GM19239 (cell line): ENCODE measurements around the gene MEIS3.

Source experiments
- DNase-seq: peaks from one replicate; pipeline ENCODE4 v3.0.0; 2011; ENCODE audit warnings: low spot score; ENCODE audit not compliant: insufficient read length
- FAIRE-seq: peaks from 2 replicates; lab custom pipeline; 2011; peaks lifted over from hg19 to GRCh38; lab: Jason Lieb, UNC

MEIS3 gene

GRCh38 chr19:47419030-47419783 is at the start of gene MEIS3:
TSS of gene MEIS3 (minus strand) at chr19:47419527. CDS start at chr19:47419081, 446 bp downstream.
- DNase-seq, result no peak
- no peak for FAIRE-seq

GRCh38 chr19:47467914-47468313 is 48.6 kb upstream of the MEIS3 start:
- FAIRE-seq, result no peak
- DNase-seq, result no peak

- DNase-seq (no peak), FAIRE-seq (no peak)
Measured at GRCh38 chr19:47465957-47466356, 46.6 kb upstream of the MEIS3 start.

- FAIRE-seq, result no peak
- no peak for DNase-seq
Measured at GRCh38 chr19:47464675-47465419, 45.5 kb upstream of the MEIS3 start.

GRCh38 chr19:47461876-47462275 is 42.5 kb upstream of the MEIS3 start:
- DNase-seq, result no peak
- FAIRE-seq, result no peak

GRCh38 chr19:47459477-47459876 is 40.1 kb upstream of the MEIS3 start:
- no peak for FAIRE-seq
- DNase-seq, result no peak

- DNase-seq (no peak), FAIRE-seq (no peak)
Measured at GRCh38 chr19:47458672-47459071, 39.3 kb upstream of the MEIS3 start.

- FAIRE-seq, result no peak
- no peak for DNase-seq
Measured at GRCh38 chr19:47456721-47457474, 37.6 kb upstream of the MEIS3 start.

GRCh38 chr19:47450478-47450877 is 31.2 kb upstream of the MEIS3 start:
- DNase-seq (no peak), FAIRE-seq (no peak)

GRCh38 chr19:47448360-47448727 is 29.0 kb upstream of the MEIS3 start:
- FAIRE-seq, result no peak
- no peak for DNase-seq

GRCh38 chr19:47447470-47448359 is 28.4 kb upstream of the MEIS3 start:
- DNase-seq (no peak), FAIRE-seq (no peak)

- DNase-seq, result no peak
- no peak for FAIRE-seq
Measured at GRCh38 chr19:47446534-47447469, 27.5 kb upstream of the MEIS3 start.

- FAIRE-seq (no peak), DNase-seq (no peak)
Measured at GRCh38 chr19:47445937-47446402, 26.6 kb upstream of the MEIS3 start.

GRCh38 chr19:47445527-47445926 is 26.2 kb upstream of the MEIS3 start:
- DNase-seq (no peak), FAIRE-seq (no peak)

- no peak for FAIRE-seq
- no peak for DNase-seq
Measured at GRCh38 chr19:47444388-47444821, 25.1 kb upstream of the MEIS3 start.

GRCh38 chr19:47443331-47443730 is 24.0 kb upstream of the MEIS3 start:
- no peak for FAIRE-seq

GRCh38 chr19:47438793-47439220 is 19.5 kb upstream of the MEIS3 start:
- no peak for DNase-seq
- no peak for FAIRE-seq

More at GRCh38 chr19:47443331-47443730, 24.0 kb upstream of the MEIS3 start:
- no peak for DNase-seq

- no peak for DNase-seq
- no peak for FAIRE-seq
Measured at GRCh38 chr19:47437500-47437899, 18.2 kb upstream of the MEIS3 start.
